Right lobe of liver (tissue), 6 donors: ENCODE measurements around the gene ISYNA1. TPM values are rescaled to one million over a fixed set of nuclear protein-coding genes. Genes with fewer than 3 reads are reported as not detected.
A peak's percentile ranks its signal among the peaks of the same experiment; 100 is the strongest.

Source experiments
- ATAC-seq, 4 donors: fragments of 200-7000 bp; cut with Tn5 transposase; one replicate each; pipeline ENCODE4 v1.9.1; 2020; ENCODE audit warnings: mild to moderate bottlenecking in 4 of 4, moderate library complexity in 4 of 4
- DNase-seq, 3 donors: peaks; one replicate each; pipeline ENCODE4 v3.0.0-alpha.2; 2020
- H3K27ac ChIP-seq, 3 donors: fragments of 200-600 bp; one replicate each; pipeline ENCODE4 v1.8.0; 2022
- H3K27me3 ChIP-seq, 2 donors: fragments of 200-600 bp; one replicate each; pipeline ENCODE4 v1.8.0; 2022
- H3K36me3 ChIP-seq, 4 donors: fragments of 200-600 bp; sonication (generic) in 1 of 4; one replicate each; pipeline versions ENCODE4 v1.5.1 to v1.8.0; 2017 to 2022; ENCODE audit warnings: control low read depth in 1 of 4
- H3K4me1 ChIP-seq, 4 donors: fragments of 200-600 bp; sonication (generic) in 1 of 4; one replicate each; pipeline versions ENCODE4 v1.5.1 to v1.8.0; 2017 to 2022; ENCODE audit warnings: control low read depth in 1 of 4
- H3K4me3 ChIP-seq, 3 donors: fragments of 200-600 bp; one replicate each; pipeline ENCODE4 v1.8.0; 2022
- H3K9me3 ChIP-seq, 4 donors: fragments of 200-600 bp; sonication (generic) in 1 of 4; one replicate each; pipeline versions ENCODE4 v1.5.1 to v1.8.0; 2017 to 2022; ENCODE audit warnings: control low read depth in 1 of 4
- POLR2A ChIP-seq: fragments of 450-650 bp; IDR thresholded peaks from one replicate; pipeline ENCODE4 v1.6.1; 2017; ENCODE audit warnings: antibody characterized with exemption, mild to moderate bottlenecking
- WGBS: methylation state at CpG from one replicate; pipeline ENCODE4 v1.1.6; 2018; ENCODE audit warnings: low coverage, low lambda C conversion rate; ENCODE audit not compliant: insufficient coverage; ENCODE audit errors: missing lambda C conversion rate; 5-methylcytosine and 5-hydroxymethylcytosine counted together
- intact Hi-C, 2 donors: fragments of 100-400 bp; cut with DNase I; formaldehyde crosslinking; loops; one replicate each; pipeline versions ENCODE4 v1.11.2 to v1.14.1; 2022
- total RNA-seq, 6 experiments: library from RNA; depleted of rRNA in 2 of 6; stranded (reverse); fragments of >200 nt in 2 of 6; fragmentation: NEBNext Ultra II Directional in 3 of 6; extraction: Animal tissue kit (Norgen Biotek cat#: 25700) in 3 of 6; gene quantifications; one replicate each; pipeline versions ENCODE4 v1.1.0 to v1.2.4, GENCODE V29; 2016 to 2023
- TF ChIP-seq, protein P1 (sequence below), 4 donors: fragments of 200-600 bp in 3 of 4; fragments of 450-650 bp in 1 of 4; IDR thresholded peaks; one replicate each; pipeline versions ENCODE4 v1.5.1 to v1.8.0; 2016 to 2022; ENCODE audit warnings: antibody characterized with exemption in 4 of 4, mild to moderate bottlenecking in 2 of 4
- donor health status: DM: no; HTN: yes; CAD: no.
- donor health status: DM: no; HTN: no; CAD: no.
- donor health status: DM: no; HTN: no; CAD: no.
- donor health status: DM: no; HTN: yes; CAD: no.
- donor health status: DM: no; HTN: yes; CAD: no.

ISYNA1 gene
- total RNA-seq, 6 experiments from 2014 or later, result 6.5 to 8.3 (median 7.8) TPM

- no peaks in the 10 kb centered on the region for H3K36me3 ChIP-seq
- DNase-seq, result no peak
- TF ChIP-seq, protein P1, sequence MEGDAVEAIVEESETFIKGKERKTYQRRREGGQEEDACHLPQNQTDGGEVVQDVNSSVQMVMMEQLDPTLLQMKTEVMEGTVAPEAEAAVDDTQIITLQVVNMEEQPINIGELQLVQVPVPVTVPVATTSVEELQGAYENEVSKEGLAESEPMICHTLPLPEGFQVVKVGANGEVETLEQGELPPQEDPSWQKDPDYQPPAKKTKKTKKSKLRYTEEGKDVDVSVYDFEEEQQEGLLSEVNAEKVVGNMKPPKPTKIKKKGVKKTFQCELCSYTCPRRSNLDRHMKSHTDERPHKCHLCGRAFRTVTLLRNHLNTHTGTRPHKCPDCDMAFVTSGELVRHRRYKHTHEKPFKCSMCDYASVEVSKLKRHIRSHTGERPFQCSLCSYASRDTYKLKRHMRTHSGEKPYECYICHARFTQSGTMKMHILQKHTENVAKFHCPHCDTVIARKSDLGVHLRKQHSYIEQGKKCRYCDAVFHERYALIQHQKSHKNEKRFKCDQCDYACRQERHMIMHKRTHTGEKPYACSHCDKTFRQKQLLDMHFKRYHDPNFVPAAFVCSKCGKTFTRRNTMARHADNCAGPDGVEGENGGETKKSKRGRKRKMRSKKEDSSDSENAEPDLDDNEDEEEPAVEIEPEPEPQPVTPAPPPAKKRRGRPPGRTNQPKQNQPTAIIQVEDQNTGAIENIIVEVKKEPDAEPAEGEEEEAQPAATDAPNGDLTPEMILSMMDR (IDR thresholded peaks at IDR 0.05), result no peak
- TF ChIP-seq POLR2A, result no peak
Observed at GRCh38 chr19:18433015-18433691, 4.8 kb downstream of the ISYNA1 start.

GRCh38 chr19:18432275-18433014 lies 5.5 kb downstream of the ISYNA1 start:
- no peaks in the 10 kb centered on the region for H3K36me3 ChIP-seq
- intact Hi-C loops, result no loop called here

More at GRCh38 chr19:18433015-18433691, 4.8 kb downstream of the ISYNA1 start:
- no CpG with 5 or more reads among the region's 59 CpGs for WGBS
- H3K27ac ChIP-seq, result no peak overlapping the region
- H3K4me1 ChIP-seq, result peaks cover 0 to 19% (median 0%) of the 10 kb centered on the region in 4 donors
- H3K27me3 ChIP-seq, result no peaks in the 10 kb centered on the region
- ATAC-seq, result peak in 3 of 4 donors; percentile 1 to 5 (median 3)
- peak overlapping the region; percentile 20 to 32 (median 23) for H3K4me3 ChIP-seq
- H3K9me3 ChIP-seq, result no peaks in the 10 kb centered on the region
- intact Hi-C loops, result no loop called here

DNA sequence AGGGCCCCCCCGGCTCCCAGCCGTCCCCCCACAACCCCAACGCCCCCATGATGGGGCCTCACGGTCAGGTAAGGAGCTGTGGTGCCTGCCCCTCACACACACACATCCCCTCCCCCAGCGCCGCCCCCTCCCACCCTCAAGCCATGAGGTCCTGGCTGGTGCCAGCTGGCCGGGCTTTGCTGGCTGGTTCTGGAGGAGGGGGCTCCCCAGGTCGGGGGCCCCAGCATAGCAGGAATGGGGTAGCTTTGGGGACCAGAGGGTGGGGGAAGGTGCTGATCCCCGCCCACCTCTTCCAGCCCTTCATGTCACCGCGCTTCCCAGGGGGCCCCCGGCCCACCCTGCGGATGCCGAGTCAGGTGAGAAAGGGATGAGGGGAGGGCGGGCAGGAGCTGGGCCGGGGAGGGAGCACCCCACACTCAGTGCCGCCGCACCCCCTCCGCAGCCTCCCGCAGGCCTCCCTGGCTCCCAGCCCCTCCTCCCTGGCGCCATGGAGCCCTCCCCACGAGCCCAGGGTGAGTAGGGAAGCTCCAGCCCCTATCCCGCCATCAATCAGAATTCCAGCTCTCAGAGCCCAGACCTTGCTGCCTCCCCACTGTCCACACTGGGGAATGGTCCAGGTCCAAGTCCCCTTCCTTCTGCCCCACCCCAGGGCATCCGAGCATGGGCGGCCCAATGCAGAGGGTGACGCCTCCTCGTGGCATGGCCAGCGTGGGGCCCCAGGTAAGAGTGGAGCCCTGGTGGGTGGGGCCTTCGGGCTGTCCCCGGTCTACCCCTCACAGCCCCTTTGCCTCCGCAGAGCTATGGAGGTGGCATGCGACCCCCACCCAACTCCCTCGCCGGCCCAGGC lies 6.4 kb downstream of the ISYNA1 start:
- no peak overlapping the region for H3K27ac ChIP-seq
- intact Hi-C loops, result no loop called here
- TF ChIP-seq POLR2A, result no peak
- TF ChIP-seq, protein P1 (IDR thresholded peaks at IDR 0.05), result no peak
- no peak for ATAC-seq
- no peak overlapping the region for H3K4me3 ChIP-seq
- no peak for DNase-seq
- no CpG with 5 or more reads among the region's 34 CpGs for WGBS
- H3K36me3 ChIP-seq, result no peaks in the 10 kb centered on the region
- H3K27me3 ChIP-seq, result no peaks in the 10 kb centered on the region
- no peaks in the 10 kb centered on the region for H3K9me3 ChIP-seq
- peaks cover 0 to 7% (median 0%) of the 10 kb centered on the region in 4 donors for H3K4me1 ChIP-seq

More at GRCh38 chr19:18432275-18433014, 5.5 kb downstream of the ISYNA1 start:
- ATAC-seq (no peak), DNase-seq (no peak)
- 40% methylated on average over 1 of the region's 13 CpGs for WGBS
- TF ChIP-seq POLR2A, result no peak
- TF ChIP-seq, protein P1 (IDR thresholded peaks at IDR 0.05), result no peak
- H3K27ac ChIP-seq, result no peak overlapping the region
- no peaks in the 10 kb centered on the region for H3K27me3 ChIP-seq
- peaks cover 0 to 12% (median 0%) of the 10 kb centered on the region in 4 donors for H3K4me1 ChIP-seq
- H3K9me3 ChIP-seq, result no peaks in the 10 kb centered on the region
- no peak overlapping the region for H3K4me3 ChIP-seq

DNA sequence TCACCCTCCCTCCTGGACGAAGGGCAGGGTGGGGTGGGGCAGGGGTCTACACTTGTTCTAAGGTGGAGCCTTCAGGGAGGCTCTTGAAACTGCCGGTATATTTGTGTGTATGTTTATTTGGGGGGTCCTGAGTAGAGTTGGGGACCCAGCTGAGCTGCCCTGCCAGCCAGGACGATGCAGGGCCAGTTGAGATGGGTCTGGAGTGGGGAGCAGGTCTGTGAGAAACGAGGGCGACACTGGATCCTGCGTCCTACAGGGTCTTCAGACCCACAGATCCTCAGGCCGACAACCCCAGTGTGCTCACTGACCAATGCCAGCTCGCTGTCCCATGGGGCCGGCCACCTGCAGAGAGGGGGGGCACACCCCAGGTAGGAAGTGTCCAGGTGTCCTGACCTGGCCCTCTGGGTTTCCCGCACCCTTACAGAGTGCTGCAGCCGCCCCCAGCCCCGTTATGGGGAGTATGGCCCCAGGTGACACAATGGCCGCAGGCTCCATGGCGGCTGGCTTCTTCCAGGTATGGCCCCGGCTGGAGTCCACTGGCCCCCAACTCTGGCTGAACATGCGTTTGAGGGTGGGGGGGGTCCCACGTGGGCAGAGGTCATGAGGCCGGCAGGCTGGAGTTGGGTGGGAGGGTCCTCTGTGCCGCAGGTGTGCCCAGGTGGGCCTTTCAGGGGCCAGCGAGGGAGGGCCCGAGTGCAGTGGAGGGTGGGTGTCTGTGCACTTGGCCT lies 7.4 kb downstream of the ISYNA1 start:
- Histone ChIP-seq H3K4me3 (no peak overlapping the region), H3K27ac (no peak overlapping the region), H3K27me3 (no peaks in the 10 kb centered on the region), H3K36me3 (no peaks in the 10 kb centered on the region), H3K4me1 (peaks cover 0 to 7% (median 0%) of the 10 kb centered on the region in 4 donors), H3K9me3 (no peaks in the 10 kb centered on the region)
- 100% methylated on average over 1 of the region's 21 CpGs for WGBS
- TF ChIP-seq, protein P1 (IDR thresholded peaks at IDR 0.05), result no peak
- TF ChIP-seq POLR2A, result no peak
- ATAC-seq (no peak), DNase-seq (no peak)
- intact Hi-C loops, result no loop called here
